GM21576 (cell line): Measurements from ENCODE around the gene THAP11.

Source experiments
- ATAC-seq: cut with Tn5 transposase; IDR thresholded peaks from one replicate; pipeline ENCODE4 v1.9.1; 2021; ENCODE audit warnings: mild to moderate bottlenecking, moderate library complexity; ENCODE audit not compliant: unreplicated experiment

The THAP11 gene

DNA sequence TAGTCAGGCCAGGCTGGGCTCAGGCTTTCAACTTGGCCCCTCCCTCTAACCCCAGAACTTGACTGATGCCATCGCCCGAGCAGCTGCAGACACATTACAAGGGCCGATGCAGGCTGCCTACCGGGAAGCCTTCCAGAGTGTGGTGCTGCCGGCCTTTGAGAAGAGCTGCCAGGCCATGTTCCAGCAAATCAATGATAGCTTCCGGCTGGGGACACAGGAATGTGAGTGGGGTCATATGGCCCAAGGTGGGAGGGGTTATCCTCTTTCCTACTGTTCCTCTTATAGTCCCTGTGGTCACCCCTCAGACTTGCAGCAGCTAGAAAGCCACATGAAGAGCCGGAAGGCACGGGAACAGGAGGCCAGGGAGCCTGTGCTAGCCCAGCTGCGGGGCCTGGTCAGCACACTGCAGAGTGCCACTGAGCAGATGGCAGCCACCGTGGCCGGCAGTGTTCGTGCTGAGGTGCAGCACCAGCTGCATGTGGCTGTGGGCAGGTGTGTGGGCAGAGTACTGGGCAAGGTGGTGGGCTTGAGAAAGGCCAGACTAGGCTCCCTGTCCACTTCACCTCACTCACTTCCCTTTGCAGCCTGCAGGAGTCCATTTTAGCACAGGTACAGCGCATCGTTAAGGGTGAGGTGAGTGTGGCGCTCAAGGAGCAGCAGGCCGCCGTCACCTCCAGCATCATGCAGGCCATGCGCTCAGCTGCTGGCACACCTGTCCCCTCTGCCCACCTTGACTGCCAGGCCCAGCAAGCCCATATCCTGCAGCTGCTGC, 40.4 kb downstream of the THAP11 start:
- no peak for ATAC-seq

GRCh38 chr16:67883146-67883871, 41.2 kb downstream of the THAP11 start:
- no peak for ATAC-seq

DNA sequence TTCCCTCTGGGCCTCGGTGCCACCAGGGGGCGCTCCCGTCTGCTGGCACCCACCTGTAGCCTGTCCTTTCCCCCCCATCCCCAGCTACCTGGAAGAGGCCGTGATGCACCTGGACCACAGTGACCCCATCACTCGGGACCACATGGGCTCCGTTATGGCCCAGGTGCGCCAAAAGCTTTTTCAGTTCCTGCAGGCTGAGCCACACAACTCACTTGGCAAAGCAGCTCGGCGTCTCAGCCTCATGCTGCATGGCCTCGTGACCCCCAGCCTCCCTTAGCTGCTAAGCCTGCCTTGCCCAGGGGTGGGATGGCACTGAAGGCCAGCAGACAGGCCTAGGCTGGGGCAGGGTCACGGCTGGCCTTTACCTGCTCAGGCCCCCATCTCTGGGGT, 41.7 kb downstream of the THAP11 start:
- ATAC-seq, result no peak

GRCh38 chr16:67884684-67885083, 42.6 kb downstream of the THAP11 start, which contains the start of gene NRN1L:
TSS of gene NRN1L (plus strand) at chr16:67884885. CDS start at chr16:67884904, 19 bp downstream.
- no peak for ATAC-seq

GRCh38 chr16:67885545-67885944, 43.4 kb downstream of the THAP11 start:
- no peak for ATAC-seq

DNA sequence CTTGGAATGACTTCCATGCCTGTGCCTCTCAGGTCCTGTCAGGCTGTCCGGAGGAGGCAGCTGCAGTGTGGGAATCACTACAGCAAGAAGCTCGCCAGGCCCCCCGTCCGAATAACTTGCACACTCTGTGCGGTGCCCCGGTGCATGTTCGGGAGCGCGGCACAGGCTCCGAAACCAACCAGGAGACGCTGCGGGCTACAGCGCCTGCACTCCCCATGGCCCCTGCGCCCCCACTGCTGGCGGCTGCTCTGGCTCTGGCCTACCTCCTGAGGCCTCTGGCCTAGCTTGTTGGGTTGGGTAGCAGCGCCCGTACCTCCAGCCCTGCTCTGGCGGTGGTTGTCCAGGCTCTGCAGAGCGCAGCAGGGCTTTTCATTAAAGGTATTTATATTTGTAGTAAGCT, 43.9 kb downstream of the THAP11 start:
- no peak for ATAC-seq

DNA sequence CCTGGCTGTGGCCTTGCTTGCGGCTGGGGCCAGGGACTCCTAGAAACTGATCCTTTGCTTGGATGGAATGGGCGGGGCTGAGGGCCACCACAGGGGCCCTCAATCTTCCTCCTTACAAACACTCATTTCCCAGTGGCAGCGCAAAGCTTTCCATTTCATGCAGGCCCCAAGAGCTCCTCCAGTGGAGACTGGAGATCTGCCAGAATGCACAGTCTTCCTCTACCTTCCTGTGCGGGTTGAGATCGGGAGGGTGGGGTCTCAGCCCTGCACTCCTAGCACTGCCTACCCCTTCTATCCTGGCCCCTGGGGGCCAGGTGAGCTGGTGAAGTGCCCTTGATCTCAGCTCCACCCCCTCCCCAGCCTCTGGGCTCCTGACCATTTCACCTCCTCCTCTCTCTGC, 44.3 kb downstream of the THAP11 start:
- no peak for ATAC-seq

GRCh38 chr16:67888331-67888730, 46.2 kb downstream of the THAP11 start:
- no peak for ATAC-seq

- ATAC-seq, result no peak
Measured at GRCh38 chr16:67892375-67892774, 50.3 kb downstream of the THAP11 start.

- ATAC-seq, result peak; percentile 91
Measured at GRCh38 chr16:67892899-67893742, 51.0 kb downstream of the THAP11 start, which contains the start of gene PSKH1. TSS of gene PSKH1 (plus strand) at chr16:67893254. CDS start at chr16:67908750, 15,496 bp downstream.
